Measurements from ENCODE around the gene MYMK. TPM values are rescaled to one million over a fixed set of nuclear protein-coding genes. Genes with fewer than 3 reads are reported as not detected.
A peak's percentile ranks its signal among the peaks of the same experiment; 100 is the strongest.

MYMK gene
- total and polyA plus RNA-seq, 12 donors, result not detected

GRCh38 chr9:133563291-133563796, 38.6 kb upstream of the MYMK start:
- ATAC-seq (peak in 7 of 8 donors; percentile 8 to 64 (median 20)), DNase-seq (peak; percentile 34 to 73)
- peaks cover 26 to 48% (median 40%) of the 10 kb centered on the region in 9 donors for H3K4me1 ChIP-seq
- H3K9me3 ChIP-seq, result no peaks in the 10 kb centered on the region
- H3K27ac ChIP-seq, result peak overlapping the region in 5 of 10 donors; percentile 10 to 60 (median 32)
- WGBS, 2 donors, result 6 to 7% methylated on average over 14 of the region's 14 CpGs
- no peaks in the 10 kb centered on the region for H3K27me3 ChIP-seq
- H3K36me3 ChIP-seq, result peaks cover 0 to 3% (median 0%) of the 10 kb centered on the region in 9 donors
- TF ChIP-seq CTCF (IDR thresholded peaks at IDR 0.05), result no peak
- intact Hi-C loops (cut with DNase I), result no loop called here
- no peak overlapping the region for H3K4me3 ChIP-seq

GRCh38 chr9:133562611-133563290, 38.0 kb upstream of the MYMK start:
- Histone ChIP-seq H3K36me3 (no peaks in the 10 kb centered on the region), H3K27ac (peak overlapping the region in 5 of 10 donors; percentile 10 to 60 (median 32)), H3K4me3 (no peak overlapping the region), H3K27me3 (no peaks in the 10 kb centered on the region), H3K4me1 (peaks cover 32 to 53% (median 46%) of the 10 kb centered on the region in 9 donors), H3K9me3 (no peaks in the 10 kb centered on the region)
- 91 to 92% methylated on average over 32 to 50 of the region's 54 CpGs for WGBS, 2 donors
- ATAC-seq, result no peak
- no peak for TF ChIP-seq CTCF (IDR thresholded peaks at IDR 0.05)
- DNase-seq, result no peak
- intact Hi-C loops (cut with DNase I), result no loop called here

- H3K27ac ChIP-seq, result no peak overlapping the region
- ATAC-seq (no peak), DNase-seq (no peak)
- TF ChIP-seq CTCF (IDR thresholded peaks at IDR 0.05), result no peak
- intact Hi-C loops (cut with DNase I), result no loop called here
- H3K9me3 ChIP-seq, result no peaks in the 10 kb centered on the region
- no peaks in the 10 kb centered on the region for H3K27me3 ChIP-seq
- H3K4me1 ChIP-seq, result peaks cover 35 to 60% (median 53%) of the 10 kb centered on the region in 9 donors
- H3K4me3 ChIP-seq, result no peak overlapping the region
- no peaks in the 10 kb centered on the region for H3K36me3 ChIP-seq
- WGBS, 2 donors, result 91 to 94% methylated on average over 20 to 32 of the region's 32 CpGs
Observed at GRCh38 chr9:133561976-133562554, 37.3 kb upstream of the MYMK start.

GRCh38 chr9:133560944-133561343, 36.2 kb upstream of the MYMK start:
- H3K9me3 ChIP-seq, result no peaks in the 10 kb centered on the region
- 93 to 95% methylated on average over 22 of the region's 22 CpGs for WGBS, 2 donors
- H3K4me1 ChIP-seq, result peaks cover 35 to 64% (median 53%) of the 10 kb centered on the region in 9 donors
- intact Hi-C loops (cut with DNase I), result no loop called here
- no peak for ATAC-seq
- no peaks in the 10 kb centered on the region for H3K27me3 ChIP-seq
- DNase-seq, result no peak
- TF ChIP-seq CTCF (IDR thresholded peaks at IDR 0.05), result no peak
- peaks cover 0 to 6% (median 0%) of the 10 kb centered on the region in 9 donors for H3K36me3 ChIP-seq
- no peak overlapping the region for H3K4me3 ChIP-seq
- H3K27ac ChIP-seq, result peak overlapping the region in 1 of 10 donors; percentile 80

Measured in heart right ventricle (tissue), 16 donors.